AG09309 (cell line): ENCODE measurements around the gene COX4I2.

Source experiments
- DNase-seq: peaks from one replicate; pipeline ENCODE4 v3.0.0-alpha.2; 2010; ENCODE audit warnings: low read depth
- H3K4me3 ChIP-seq: 2 replicates; pipeline ENCODE4 v1.5.1; 2011; ENCODE audit warnings: mild to moderate bottlenecking, low read depth, low read length, moderate library complexity; ENCODE audit not compliant: control insufficient read depth
- TF ChIP-seq, protein P1 (sequence below): IDR thresholded peaks from 2 replicates; pipeline ENCODE4 v1.5.1; 2011; ENCODE audit warnings: mild to moderate bottlenecking, low read depth, low read length, inconsistent platforms; ENCODE audit not compliant: insufficient read depth, control insufficient read depth; ENCODE audit errors: missing control alignments

The COX4I2 gene

DNA sequence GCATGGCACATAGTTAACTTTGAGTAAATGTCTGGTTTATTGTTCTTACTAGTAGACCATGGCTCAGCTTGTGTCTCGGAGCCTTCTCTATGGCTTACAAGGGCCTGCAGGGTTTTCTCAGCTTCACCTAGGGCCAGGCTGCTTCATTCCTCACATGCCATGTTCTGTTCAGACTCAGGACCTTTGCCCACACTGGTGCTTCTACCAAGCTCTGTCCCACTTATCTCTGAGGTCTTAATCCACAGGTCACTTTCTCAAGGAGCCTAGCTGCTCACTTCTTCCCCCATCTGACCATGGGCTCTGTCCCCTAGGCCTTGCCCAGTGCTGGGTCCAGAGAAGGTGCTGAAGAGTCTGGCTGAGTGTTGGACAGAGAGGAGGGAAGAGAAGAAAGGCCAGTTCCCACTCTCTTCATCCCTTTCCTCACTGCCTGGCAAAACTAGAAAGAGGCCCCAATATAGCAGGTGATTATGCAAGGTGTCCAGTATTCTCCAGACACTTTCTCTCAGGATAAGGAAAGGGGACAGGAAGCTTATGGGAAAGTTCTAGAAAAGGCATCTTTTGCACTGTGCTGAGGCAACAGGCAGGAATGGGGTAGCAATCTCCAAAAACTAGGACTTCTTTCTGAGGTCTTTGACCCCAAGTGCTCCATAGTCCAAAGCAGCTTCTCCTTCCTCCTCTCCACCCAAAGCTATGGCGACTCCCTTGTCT, 40.0 kb downstream of the COX4I2 start:
- TF ChIP-seq, protein P1, sequence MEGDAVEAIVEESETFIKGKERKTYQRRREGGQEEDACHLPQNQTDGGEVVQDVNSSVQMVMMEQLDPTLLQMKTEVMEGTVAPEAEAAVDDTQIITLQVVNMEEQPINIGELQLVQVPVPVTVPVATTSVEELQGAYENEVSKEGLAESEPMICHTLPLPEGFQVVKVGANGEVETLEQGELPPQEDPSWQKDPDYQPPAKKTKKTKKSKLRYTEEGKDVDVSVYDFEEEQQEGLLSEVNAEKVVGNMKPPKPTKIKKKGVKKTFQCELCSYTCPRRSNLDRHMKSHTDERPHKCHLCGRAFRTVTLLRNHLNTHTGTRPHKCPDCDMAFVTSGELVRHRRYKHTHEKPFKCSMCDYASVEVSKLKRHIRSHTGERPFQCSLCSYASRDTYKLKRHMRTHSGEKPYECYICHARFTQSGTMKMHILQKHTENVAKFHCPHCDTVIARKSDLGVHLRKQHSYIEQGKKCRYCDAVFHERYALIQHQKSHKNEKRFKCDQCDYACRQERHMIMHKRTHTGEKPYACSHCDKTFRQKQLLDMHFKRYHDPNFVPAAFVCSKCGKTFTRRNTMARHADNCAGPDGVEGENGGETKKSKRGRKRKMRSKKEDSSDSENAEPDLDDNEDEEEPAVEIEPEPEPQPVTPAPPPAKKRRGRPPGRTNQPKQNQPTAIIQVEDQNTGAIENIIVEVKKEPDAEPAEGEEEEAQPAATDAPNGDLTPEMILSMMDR: no peak
- no peak for DNase-seq
- no peak overlapping the region for H3K4me3 ChIP-seq

DNA sequence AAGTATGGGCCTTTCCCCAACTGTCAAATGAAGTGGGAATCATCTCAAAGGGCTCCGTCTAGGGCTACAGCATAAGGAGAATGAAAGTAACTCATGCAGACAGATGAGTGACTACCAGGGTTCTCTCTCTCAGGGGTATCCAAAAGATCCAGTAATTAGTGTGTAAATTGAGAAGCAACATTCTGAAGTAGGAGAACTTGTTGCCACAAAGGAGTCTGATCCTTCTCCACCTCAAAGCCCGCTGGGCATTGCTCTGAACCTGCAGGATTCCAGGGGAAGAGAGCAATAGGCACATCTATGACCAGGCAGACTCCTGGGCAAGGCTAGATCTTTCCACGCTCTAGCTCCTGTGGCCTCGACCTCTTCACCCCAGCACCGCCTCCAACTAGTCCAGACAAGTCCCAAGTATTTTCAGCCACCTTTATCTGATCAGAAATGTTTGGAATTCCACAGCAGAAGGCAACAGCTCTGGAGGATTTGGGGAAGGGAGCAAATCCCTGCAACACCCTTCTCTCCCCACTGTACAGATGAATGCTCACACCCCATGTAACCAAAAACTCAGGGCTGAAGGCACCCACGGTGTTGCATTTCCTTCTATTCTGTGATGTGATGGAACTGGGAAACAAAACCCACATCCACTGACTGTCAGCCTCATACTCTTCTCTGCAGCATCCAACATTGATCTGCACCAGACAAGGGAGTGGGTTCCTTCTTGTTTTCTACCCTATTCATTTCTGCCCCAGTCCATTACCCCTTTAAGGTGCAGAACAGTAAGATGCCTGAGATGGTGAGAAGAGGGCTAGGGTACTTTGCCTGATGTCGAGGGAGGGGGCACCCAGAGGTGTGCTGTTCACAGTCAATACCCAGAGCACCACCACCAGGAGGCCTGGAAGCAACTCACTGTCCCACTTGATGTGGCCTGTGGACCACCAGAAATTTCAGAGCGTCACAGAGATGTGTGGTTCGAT, 41.0 kb downstream of the COX4I2 start:
- H3K4me3 ChIP-seq: no peak overlapping the region
- TF ChIP-seq, protein P1: no peak
- no peak for DNase-seq

DNA sequence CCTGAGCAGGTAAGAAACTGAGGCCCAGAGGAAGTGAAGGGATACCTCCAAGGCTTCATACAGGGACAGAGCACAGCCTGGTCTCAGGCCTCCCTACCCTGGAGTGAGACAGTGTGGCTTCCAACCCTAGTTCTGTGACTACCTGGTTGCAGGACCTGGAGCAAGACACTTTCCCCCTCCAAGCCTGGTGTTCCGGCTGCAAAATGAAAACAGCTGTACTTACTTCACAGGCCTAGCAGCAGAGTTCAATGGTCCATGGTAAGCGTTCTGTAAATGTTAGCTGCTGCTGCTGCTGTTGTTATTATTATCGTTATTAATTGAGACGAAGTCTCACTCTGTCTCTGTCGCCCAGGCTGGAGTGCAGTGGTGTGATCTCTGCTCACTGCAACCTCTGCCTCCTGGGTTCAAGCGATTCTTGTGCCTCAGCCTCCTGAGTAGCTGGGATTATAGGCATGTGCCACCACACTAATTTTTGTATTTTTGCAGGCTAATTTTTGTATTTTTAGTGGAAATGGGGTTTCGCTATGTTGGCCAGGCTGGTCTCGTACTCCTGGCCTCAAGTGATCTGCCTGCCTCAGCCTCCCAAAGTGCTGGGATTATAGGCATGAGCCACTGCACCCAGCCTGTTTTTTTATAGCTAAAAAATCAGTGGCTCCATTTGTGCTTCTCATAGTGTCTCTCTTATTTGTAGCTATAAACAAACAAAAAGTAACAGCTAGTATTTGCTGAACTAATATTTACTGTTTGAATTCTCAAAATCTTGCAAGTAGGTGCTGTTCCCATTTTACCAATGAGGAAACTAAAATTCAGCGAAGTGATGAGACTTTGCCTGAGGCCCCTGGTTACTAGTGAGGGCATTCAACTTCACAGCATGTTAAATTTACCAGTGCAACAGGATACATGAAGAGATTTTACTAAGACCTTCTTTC, 41.9 kb downstream of the COX4I2 start:
- TF ChIP-seq, protein P1: no peak
- DNase-seq: no peak
- no peak overlapping the region for H3K4me3 ChIP-seq

DNA sequence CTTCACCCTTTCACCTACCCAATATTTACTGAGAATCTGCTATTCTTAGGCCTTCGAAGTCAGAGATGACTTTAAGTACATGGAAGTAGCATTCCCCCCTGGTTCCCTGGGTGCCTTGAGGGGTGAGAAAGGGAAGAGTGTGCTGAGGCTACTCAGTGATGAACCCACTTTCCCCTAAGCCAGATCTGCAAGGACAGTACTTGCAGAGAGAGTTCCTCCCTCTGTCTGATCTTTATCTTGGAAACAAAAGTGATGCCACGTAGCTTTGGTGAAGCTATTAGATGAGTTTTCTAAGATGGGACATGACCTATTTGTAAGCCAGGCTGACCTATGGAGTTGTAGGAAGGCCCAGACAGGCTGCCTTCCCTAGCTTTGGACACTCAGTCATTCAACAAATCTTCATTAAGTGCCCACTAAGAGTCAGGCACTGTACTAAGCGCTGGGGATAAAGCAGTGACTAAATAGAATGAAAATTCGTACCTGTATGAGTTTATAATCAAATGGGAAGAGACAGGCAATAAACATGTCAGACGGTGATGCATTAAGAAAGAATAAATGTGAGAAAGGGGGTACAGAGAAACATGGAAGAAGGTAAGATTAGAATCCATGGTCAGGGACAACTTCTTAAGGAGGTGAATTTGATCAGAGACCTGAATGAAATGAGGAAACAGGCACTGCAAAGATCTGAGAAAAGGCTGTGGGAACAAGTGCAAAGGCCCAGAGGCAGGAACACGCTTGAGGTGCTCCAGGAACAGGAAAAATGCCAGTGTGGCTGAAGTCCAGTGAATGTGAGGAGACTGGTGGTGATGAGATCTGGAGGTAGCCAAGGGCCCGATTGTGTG, 42.8 kb downstream of the COX4I2 start:
- TF ChIP-seq, protein P1: no peak
- H3K4me3 ChIP-seq: no peak overlapping the region
- no peak for DNase-seq

DNA sequence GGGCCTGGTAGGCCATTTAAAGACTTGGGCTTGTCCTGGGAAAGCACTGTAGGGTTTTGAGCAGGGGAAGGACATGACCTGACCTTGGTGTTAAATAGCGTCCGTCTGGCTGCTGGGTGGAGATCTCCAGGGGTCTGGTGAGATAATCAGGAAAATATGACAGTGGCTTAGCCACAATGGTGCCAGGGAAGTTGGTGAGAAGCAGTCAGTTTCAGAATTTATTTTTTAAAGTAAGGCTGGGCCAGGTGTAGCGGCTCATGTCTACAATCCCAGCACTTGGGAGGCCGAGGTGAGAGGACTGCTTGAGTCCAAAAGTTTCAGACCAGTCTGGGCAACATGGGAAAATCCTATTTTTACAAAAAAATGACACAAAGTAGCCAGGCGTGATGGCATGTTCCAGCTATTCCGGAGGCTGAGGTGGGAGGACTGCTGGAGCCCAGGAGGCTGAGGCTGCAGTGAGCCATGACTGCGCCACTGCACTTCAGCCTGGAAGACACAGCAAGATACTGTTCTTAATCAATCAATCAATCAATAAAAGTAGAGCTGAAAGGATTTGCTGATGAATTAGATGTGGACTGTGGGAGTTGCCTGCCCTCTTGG, 43.5 kb downstream of the COX4I2 start:
- no peak overlapping the region for H3K4me3 ChIP-seq
- TF ChIP-seq, protein P1: no peak
- DNase-seq: no peak

DNA sequence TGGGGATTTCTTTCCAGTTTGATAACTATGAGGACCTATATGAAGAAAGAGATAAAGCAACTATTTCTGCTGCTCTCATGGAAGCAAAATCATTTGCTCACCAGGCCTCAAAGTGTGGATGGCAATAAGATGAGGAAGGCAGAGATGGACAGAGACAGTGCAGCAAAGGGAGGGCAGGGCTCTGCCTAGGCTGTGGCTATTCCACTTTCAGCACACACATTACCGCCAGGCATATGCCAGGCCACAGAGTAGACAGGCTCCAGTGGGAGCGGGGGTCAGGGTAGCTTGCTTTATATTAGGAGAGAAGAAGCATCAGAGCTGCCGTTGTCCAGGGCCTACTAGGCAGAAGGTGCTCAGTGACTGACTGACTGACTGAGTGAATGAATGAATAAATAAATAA, 44.1 kb downstream of the COX4I2 start:
- H3K4me3 ChIP-seq: no peak overlapping the region
- TF ChIP-seq, protein P1: no peak
- no peak for DNase-seq
